H9 (cell line): ENCODE data around the gene BAZ1B. TPM values are rescaled to one million over a fixed set of nuclear protein-coding genes. Genes with fewer than 3 reads are reported as not detected.

Source experiments
- DNase-seq: peaks from one replicate; pipeline ENCODE4 v3.0.0-alpha.2; 2017
- H2AFZ ChIP-seq: one replicate; pipeline ENCODE4 v1.6.1; 2013; ENCODE audit warnings: mild to moderate bottlenecking, low read length, control low read depth, moderate library complexity
- H2AK5ac ChIP-seq: 2 replicates; pipeline ENCODE4 v1.6.1; 2013; ENCODE audit warnings: low read length, control low read depth, mixed read lengths; ENCODE audit not compliant: insufficient read length
- H2BK120ac ChIP-seq: one replicate; pipeline ENCODE4 v1.6.1; 2013; ENCODE audit warnings: low read depth, mild to moderate bottlenecking, low read length, control low read depth, inconsistent platforms; ENCODE audit not compliant: poor library complexity, severe bottlenecking
- H2BK12ac ChIP-seq: 2 replicates; pipeline ENCODE4 v1.6.1; 2013; ENCODE audit warnings: low read length, control low read depth, mixed read lengths, low read depth; ENCODE audit not compliant: insufficient read length
- H2BK15ac ChIP-seq: 2 replicates; pipeline ENCODE4 v1.6.1; 2013; ENCODE audit warnings: low read depth, low read length, control low read depth
- H2BK20ac ChIP-seq: one replicate; pipeline ENCODE4 v1.6.1; 2013; ENCODE audit warnings: low read depth, mild to moderate bottlenecking, low read length, control low read depth, inconsistent platforms; ENCODE audit not compliant: poor library complexity, severe bottlenecking
- H2BK5ac ChIP-seq: 2 replicates; pipeline ENCODE4 v1.6.1; 2013; ENCODE audit warnings: low read length, control low read depth, mixed read lengths; ENCODE audit not compliant: insufficient read length
- H3K14ac ChIP-seq: 2 replicates; pipeline ENCODE4 v1.6.1; 2013; ENCODE audit warnings: low read length, control low read depth; ENCODE audit not compliant: insufficient read depth
- H3K18ac ChIP-seq: 2 replicates; pipeline ENCODE4 v1.6.1; 2013; ENCODE audit warnings: low read depth, mild to moderate bottlenecking, mixed read lengths, low read length, control low read depth; ENCODE audit not compliant: insufficient read length
- H3K23ac ChIP-seq: 2 replicates; pipeline ENCODE4 v1.6.1; 2013; ENCODE audit warnings: low read length, control low read depth, mixed read lengths, low read depth; ENCODE audit not compliant: insufficient read length
- H3K23me2 ChIP-seq: 2 replicates; pipeline ENCODE4 v1.6.1; 2013; ENCODE audit warnings: low read depth, mild to moderate bottlenecking, mixed read lengths, low read length, control low read depth; ENCODE audit not compliant: insufficient read length, poor library complexity, severe bottlenecking
- H3K27ac ChIP-seq: 2 replicates; pipeline ENCODE4 v1.5.1; 2013; ENCODE audit warnings: low read length, control low read depth, mixed read lengths, low read depth; ENCODE audit not compliant: insufficient read length
- H3K27me3 ChIP-seq: 2 replicates; pipeline ENCODE4 v1.6.1; 2013; ENCODE audit warnings: low read length, control low read depth, inconsistent platforms; ENCODE audit not compliant: insufficient read depth
- H3K4ac ChIP-seq: 2 replicates; pipeline ENCODE4 v1.6.1; 2013; ENCODE audit warnings: low read depth, mild to moderate bottlenecking, control low read depth, inconsistent platforms, low read length, moderate library complexity
- H3K4me1 ChIP-seq: 2 replicates; pipeline ENCODE4 v1.6.1; 2013; ENCODE audit warnings: low read length, control low read depth, inconsistent platforms; ENCODE audit not compliant: insufficient read depth
- H3K4me2 ChIP-seq: 2 replicates; pipeline ENCODE4 v1.6.1; 2013; ENCODE audit warnings: low read length, control low read depth, mixed read lengths; ENCODE audit not compliant: insufficient read length, insufficient read depth
- H3K56ac ChIP-seq: 2 replicates; pipeline ENCODE4 v1.6.1; 2013; ENCODE audit warnings: low read depth, mild to moderate bottlenecking, mixed read lengths, low read length, control low read depth; ENCODE audit not compliant: insufficient read length
- H3K79me1 ChIP-seq: 2 replicates; pipeline ENCODE4 v1.6.1; 2013; ENCODE audit warnings: low read depth, mild to moderate bottlenecking, moderate library complexity, low read length, control low read depth, inconsistent platforms; ENCODE audit not compliant: insufficient read depth, poor library complexity, severe bottlenecking
- H3K79me2 ChIP-seq: 2 replicates; pipeline ENCODE4 v1.6.1; 2013; ENCODE audit warnings: low read length, control low read depth, inconsistent platforms; ENCODE audit not compliant: insufficient read depth
- H3K9ac ChIP-seq: 2 replicates; pipeline ENCODE4 v1.6.1; 2013; ENCODE audit warnings: low read length, control low read depth, mixed read lengths; ENCODE audit not compliant: insufficient read length; ENCODE audit errors: extremely low read depth
- H3K9me3 ChIP-seq: one replicate; pipeline ENCODE4 v1.6.1; 2013; ENCODE audit warnings: low read depth, low read length, inconsistent platforms; ENCODE audit not compliant: control insufficient read depth
- H3T11ph ChIP-seq: one replicate; pipeline ENCODE4 v1.6.1; 2013; ENCODE audit warnings: mild to moderate bottlenecking, low read length, control low read depth, inconsistent platforms
- H4K20me1 ChIP-seq: one replicate; pipeline ENCODE4 v1.6.1; 2013; ENCODE audit not compliant: control insufficient read depth, insufficient read length, insufficient read depth
- H4K5ac ChIP-seq: 2 replicates; pipeline ENCODE4 v1.6.1; 2013; ENCODE audit warnings: low read depth, mild to moderate bottlenecking, mixed read lengths, low read length, control low read depth; ENCODE audit not compliant: insufficient read length
- H4K8ac ChIP-seq: replicated peaks from 2 replicates; pipeline ENCODE4 v1.6.1; 2013; ENCODE audit warnings: low read length, control low read depth, mixed read lengths, low read depth; ENCODE audit not compliant: insufficient read length
- H4K91ac ChIP-seq: 2 replicates; pipeline ENCODE4 v1.6.1; 2013; ENCODE audit warnings: low read depth, mild to moderate bottlenecking, moderate library complexity, mixed read lengths, low read length, control low read depth; ENCODE audit not compliant: insufficient read length
- H3K27ac Mint-ChIP-seq, 3 experiments: 2 replicates in 2 of 3; 3 replicates in 1 of 3; pipeline ENCODE4 v1.8.0; 2020 to 2021; ENCODE audit warnings: mixed read lengths in 3 of 3, mild to moderate bottlenecking in 1 of 3, moderate library complexity in 1 of 3
- H3K27me3 Mint-ChIP-seq: 2 replicates; pipeline ENCODE4 v1.8.0; 2021; ENCODE audit warnings: low read depth, mild to moderate bottlenecking, moderate library complexity, mixed read lengths
- H3K36me3 Mint-ChIP-seq, 3 experiments: 2 replicates in 2 of 3; 3 replicates in 1 of 3; pipeline ENCODE4 v1.8.0; 2020 to 2021; ENCODE audit warnings: low read depth in 3 of 3, mixed read lengths in 3 of 3; ENCODE audit not compliant: insufficient read depth in 1 of 3
- H3K4me1 Mint-ChIP-seq, 2 experiments: 2 replicates each; pipeline ENCODE4 v1.8.0; 2020; ENCODE audit warnings: mixed read lengths in 2 of 2
- H3K4me3 Mint-ChIP-seq, 2 experiments: 2 replicates in 1 of 2; 3 replicates in 1 of 2; pipeline ENCODE4 v1.8.0; 2020 to 2021; ENCODE audit warnings: mild to moderate bottlenecking in 2 of 2, mixed read lengths in 2 of 2, moderate library complexity in 1 of 2
- H3K9me3 Mint-ChIP-seq, 2 experiments: 2 replicates in 1 of 2; 3 replicates in 1 of 2; pipeline ENCODE4 v1.8.0; 2020; ENCODE audit warnings: mild to moderate bottlenecking in 2 of 2, mixed read lengths in 2 of 2, moderate library complexity in 1 of 2
- CTCF ChIP-seq: fragments of 200-600 bp; sonication (generic); conservative IDR thresholded peaks from 3 replicates; pipeline ENCODE4 v1.8.0; 2021; ENCODE audit warnings: antibody characterized with exemption, mild to moderate bottlenecking
- WGBS: extraction: QIAGEN DNeasy Blood & Tissue Kit; methylation state at CpG from one replicate; pipeline ENCODE4 v1.1.7; 2013; ENCODE audit warnings: missing lambda C conversion rate, low lambda C conversion rate, mixed read lengths; ENCODE audit not compliant: insufficient read length; ENCODE audit errors: extremely low coverage; 5-methylcytosine and 5-hydroxymethylcytosine counted together
- total RNA-seq: library from RNA; stranded (reverse); gene quantifications from 2 replicates; pipeline ENCODE4 v1.2.1, GENCODE V29; 2021

Gene BAZ1B
- total RNA-seq, 1 experiment from 2014 or later, result 96.4 TPM

- Histone ChIP-seq H2AK5ac (no peak overlapping the region), H2BK5ac (no peak overlapping the region), H3K79me2 (peaks cover 20% of the 10 kb centered on the region; the same call in 1 of the 2 replicates), H3K23me2 (no peaks in the 10 kb centered on the region), H3K79me1 (peaks cover 20% of the 10 kb centered on the region), H2AFZ (no peak overlapping the region), H3K9me3 (no peaks in the 10 kb centered on the region), H3K9ac (no peak overlapping the region), H3K14ac (no peak overlapping the region), H3K4me1 (no peaks in the 10 kb centered on the region), H3K27me3 (no peaks in the 10 kb centered on the region), H2BK15ac (no peak overlapping the region), H2BK12ac (no peak overlapping the region), H3K56ac (no peak overlapping the region), H3K18ac (no peak overlapping the region), H4K20me1 (no peaks in the 10 kb centered on the region), H3K23ac (no peak overlapping the region), H2BK20ac (no peak overlapping the region), H3K4me2 (no peak overlapping the region), H2BK120ac (no peak overlapping the region), H3T11ph (no peak overlapping the region), H3K27ac (no peak overlapping the region), H4K5ac (no peak overlapping the region), H3K4ac (no peak overlapping the region), H4K8ac (no peak overlapping the region), H4K91ac (no peak overlapping the region)
- TF ChIP-seq CTCF, result no peak
- Mint-ChIP-seq H3K4me1 (no peaks in the 10 kb centered on the region), H3K36me3 (peaks cover 42 to 88% (median 80%) of the 10 kb centered on the region in 3 experiments), H3K9me3 (no peaks in the 10 kb centered on the region; a peak in 1 of 5 replicates), H3K27me3 (no peaks in the 10 kb centered on the region), H3K27ac (no peak overlapping the region), H3K4me3 (no peak overlapping the region)
- no CpG with 5 or more reads among the region's 5 CpGs for whole genome bisulfite sequencing
- DNase-seq, result no peak
These were observed 12.6 kb downstream of the BAZ1B start for GRCh38 chr7:73509463-73509862.
